ENCODE measurements around the gene PDP2.

GRCh38 chr16:66903544-66904427 is 23.5 kb downstream of the PDP2 start:
- TF ChIP-seq CTCF (IDR thresholded peaks at IDR 0.05; ENCODE audit: poor library complexity, severe bottlenecking), result no peak
- no peak for TF ChIP-seq RAD21 (conservative IDR thresholded peaks at IDR 0.05)
- no peak for TF ChIP-seq EZH2 (IDR thresholded peaks at IDR 0.05; ENCODE audit: borderline replicate concordance, insufficient read depth, low read length, poor library complexity, severe bottlenecking)
- TF ChIP-seq POLR2AphosphoS5 (IDR thresholded peaks at IDR 0.05), result no peak
- TF ChIP-seq MXI1 (conservative IDR thresholded peaks at IDR 0.05; ENCODE audit: poor library complexity, severe bottlenecking), result no peak
